NCI-H2107 treated with DMSO at 0.1 percent for 48 hours (cell line): ENCODE measurements around the gene DYTN.

Experiments used
- DNase-seq: peaks from one replicate; lab custom pipeline; 2025; ENCODE audit not compliant: unreplicated experiment; lab: John Stamatoyannopoulos, UW

Gene DYTN

DNA sequence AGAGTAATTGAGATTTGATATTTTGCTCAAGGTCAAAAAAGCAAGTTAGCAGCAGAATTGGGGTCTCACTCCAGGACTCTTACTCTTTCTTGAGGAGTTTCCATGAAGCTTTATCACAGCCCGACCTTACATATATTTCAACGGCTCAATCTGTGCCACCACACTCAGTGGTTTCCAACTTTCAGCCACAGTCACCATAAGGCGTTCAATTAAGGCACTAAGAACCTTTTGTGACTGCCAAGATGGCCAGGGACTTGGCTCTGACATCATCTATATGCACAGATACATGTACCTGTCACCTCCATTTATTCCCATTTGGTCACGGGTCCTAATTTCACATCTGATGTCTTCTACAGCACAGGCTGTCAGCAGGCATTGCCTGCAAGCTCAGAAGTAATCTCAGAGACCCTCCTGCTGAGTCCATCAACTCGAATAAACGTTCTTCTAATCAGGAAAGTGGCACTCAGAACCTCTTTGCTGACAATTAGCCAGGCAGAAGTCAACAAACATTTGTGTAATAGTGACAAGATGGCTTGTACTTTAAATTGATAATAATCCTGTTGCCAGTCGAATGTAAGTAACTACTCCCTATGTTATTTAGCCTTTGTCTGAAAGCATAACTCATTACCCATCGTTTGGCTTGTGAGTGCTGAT, 16.1 kb downstream of the DYTN start:
- no peak for DNase-seq

DNA sequence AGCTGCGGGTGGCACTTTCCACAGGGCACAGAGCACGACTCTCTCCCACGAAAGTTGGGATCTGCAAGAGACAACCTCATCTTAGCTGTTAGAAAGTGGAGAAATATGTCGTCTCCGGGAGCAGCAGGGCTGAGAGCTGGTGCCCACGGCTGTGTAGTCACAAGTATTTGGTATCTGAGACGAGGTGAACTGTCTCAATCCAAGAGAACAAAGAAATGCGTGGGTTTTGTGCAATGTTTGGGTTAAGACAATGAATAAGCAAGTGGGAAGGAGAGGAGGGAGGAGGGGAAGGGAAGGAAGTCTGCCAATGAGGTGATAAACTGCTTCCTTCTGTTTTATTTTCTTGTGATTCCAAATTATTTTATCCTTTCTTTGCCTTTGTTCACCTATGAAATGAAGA, 18.0 kb downstream of the DYTN start:
- DNase-seq = no peak

DNA sequence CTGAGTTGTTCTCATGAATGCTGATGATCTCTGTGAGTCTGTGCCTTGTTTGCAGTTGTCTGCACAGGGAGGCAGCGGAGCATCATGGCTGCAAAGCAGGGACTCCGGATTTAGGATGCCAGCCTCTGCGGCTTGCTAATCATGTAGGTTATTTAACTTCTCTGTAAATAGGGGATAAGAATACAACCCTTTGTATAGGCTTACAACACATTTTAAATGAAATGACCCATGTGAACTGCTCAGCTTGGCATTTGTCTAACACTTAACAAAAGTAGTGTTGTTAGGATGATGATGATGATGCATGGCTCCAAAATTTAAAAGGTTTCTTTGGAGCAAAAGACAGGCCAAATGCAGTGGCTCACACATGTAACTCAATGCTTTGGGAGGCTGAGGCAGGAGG, 19.4 kb downstream of the DYTN start:
- DNase-seq = no peak

- DNase-seq = no peak
Observed at GRCh38 chr2:206696910-206697309, 21.3 kb downstream of the DYTN start.

GRCh38 chr2:206693399-206694137, 24.6 kb downstream of the DYTN start:
- DNase-seq = peak; percentile 34

DNA sequence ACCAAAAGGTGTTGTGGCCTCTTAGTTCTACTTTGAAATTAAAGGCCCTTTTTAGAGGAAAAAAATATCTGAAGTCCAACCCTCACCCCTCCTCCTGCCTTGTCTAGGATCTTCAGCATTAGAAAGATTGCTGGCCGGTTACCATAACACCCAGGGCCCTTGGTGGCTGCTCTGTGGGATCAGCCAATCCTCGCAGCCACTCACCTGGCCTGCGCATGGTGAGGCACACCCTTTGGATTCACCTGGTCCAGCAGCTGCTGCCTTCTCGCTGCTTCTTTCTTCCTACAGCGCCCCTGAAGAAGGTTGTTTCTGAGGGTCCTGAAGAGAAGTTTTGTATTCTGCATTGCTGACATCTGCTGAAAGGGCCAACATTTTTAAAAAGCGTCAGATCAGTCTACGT, 25.2 kb downstream of the DYTN start:
- no peak for DNase-seq

- no peak for DNase-seq
Observed at GRCh38 chr2:206688990-206689389, 29.2 kb downstream of the DYTN start.

DNA sequence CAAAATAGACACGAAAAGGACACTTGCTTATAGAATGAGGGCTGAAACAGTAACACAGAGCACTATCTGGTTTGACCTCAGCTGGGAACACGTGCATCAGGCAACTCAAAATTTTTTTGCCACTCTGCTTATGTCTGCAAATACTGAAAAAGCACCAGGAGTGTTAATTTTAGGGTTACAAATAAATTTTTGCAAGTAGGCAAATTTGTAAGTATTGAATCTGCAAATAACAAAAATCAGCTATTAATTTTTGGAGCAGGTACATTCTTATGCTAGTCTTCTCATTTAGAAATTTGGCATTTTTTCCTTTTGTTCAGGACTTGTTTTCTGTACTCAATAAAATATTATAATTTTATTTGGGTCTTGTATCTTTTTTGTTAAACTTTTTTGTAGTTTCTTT, 29.7 kb downstream of the DYTN start:
- DNase-seq = no peak

DNA sequence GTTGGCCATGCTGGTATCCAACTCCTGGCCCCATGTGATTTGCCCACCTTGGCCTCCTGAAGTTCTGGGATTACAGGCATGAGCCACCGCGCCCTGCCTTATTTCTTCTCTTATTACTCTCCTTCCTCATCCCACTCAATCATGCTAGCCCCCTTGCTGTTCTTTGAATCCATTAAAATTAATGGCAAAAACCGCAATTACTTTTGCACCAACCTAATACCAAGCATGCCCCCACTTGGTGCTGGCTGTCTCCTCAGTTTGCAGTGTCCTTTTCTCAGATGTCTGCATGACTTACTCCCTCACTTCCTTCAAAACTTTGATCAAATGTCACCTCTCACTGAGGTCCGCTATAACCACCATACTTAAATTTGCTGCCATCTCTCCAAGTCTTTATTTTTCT, 34.6 kb downstream of the DYTN start:
- DNase-seq = no peak

DNA sequence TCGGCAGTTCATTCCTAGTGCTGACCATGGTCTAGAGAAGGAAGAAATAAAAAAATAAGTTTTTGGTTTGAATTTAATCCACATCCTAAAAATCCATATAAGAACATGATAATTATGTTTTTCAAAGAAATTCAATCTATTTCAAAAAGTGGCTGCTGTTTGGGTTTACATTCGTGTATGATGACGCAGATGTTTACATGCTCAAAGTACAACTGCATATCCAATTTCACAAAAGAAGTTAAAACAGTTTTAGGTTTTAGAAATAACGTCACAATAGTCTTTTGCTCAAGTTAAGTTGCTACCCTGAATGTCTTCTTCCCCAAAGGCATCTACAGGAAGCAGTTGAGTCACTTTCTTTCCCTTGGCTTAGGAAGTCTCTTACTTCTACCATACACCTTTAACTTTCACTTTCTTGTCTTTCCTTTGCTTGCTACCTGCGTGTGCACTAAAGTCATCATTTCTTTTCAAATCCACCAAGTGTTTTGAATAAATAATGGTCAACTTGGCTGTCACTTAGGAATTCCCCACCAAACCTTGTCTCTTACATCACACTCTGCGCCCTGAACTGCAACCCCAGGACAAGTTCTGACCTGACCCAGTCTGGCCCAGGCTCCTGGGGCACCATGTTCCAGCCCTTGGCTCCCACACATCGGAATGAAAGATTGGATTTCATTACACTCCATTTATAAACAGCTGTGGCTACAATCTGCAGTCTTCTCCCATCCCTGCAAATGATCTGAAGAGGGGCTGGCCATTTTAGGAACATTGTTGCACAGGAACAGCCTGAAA, 47.5 kb downstream of the DYTN start:
- DNase-seq = no peak

DNA sequence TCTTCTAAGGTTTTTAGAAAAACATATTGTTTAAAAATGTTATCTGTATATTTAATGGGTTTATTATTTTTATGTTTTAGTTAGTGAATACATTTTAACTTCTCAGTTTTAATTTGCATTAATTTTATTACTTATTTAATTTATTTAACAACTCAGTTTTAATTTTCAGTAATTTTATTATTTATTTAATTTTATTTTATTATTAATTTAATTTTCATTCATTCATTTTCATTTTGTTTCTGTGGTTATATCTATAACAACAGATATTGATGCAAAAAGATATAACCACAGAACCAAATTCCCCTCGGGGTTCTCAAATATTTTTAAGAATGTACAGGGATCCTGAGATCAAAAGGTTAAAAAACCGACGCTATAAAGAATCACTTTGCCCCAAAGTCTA, 52.9 kb downstream of the DYTN start:
- DNase-seq = no peak

- DNase-seq = no peak
Observed at GRCh38 chr2:206657087-206657486, 61.1 kb downstream of the DYTN start.

DNA sequence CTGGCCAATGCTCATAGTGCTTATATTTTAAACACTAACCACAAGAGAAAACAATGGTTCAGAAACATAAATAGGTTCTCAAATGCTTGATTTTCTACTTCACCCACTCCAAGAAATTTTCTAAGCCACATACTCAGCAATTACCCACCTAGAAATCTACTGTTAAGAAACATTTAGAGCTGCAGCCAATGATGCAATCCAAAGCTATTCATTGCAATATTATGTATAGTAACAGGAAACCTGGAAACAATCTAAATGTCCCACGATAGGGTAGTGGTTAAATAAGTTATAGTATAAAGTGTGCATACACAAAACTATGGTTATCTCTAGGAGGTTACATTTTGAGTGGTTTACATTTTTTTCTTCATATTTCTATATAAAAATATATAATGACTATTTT, 70.2 kb downstream of the DYTN start:
- DNase-seq = no peak

DNA sequence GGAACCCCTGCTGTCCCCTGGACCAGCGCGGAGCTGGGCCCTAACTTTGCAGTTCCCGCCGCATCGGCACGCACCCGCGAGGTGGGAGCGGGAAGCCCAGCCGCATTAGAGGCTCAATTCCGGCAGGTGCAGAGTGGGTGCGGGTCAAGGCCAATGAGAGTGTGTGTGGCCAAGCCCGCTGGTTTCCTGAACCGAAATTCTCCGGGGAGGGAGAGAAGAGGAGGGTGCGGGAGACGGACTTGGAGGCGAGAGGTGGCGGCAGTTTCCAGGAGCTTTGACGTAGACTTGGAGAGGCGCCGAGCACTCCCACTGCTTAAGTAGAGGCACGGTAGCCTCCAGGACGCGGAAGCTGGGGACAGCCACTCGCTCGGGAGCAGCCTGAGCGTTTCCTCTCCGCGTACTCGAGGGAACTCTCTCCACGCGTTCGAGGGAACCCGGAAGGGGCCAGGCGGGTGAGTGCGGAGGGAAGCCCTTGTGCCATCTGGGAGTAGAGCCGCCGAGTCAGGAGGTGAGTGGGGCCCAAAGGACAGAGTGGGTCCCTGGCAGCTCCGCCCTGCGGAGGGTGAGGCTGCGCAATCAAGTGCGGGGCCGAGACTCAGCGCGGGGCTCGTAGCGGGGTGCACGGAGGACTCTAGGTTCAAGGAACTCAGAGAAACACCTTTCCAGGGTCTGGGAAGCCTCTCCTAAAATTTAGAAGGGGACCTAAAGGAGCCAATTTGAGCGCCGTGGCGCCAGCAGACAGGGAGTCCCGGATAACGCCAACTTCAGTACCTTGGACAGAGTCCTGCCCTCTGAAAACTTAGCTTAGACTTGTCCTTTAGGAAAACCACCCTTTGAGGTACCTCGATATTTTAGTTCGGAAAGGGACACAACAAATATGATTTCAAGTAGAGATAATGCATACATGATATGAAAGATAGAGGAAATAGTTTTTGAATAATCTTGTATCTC, 75.8 kb downstream of the DYTN start, which contains the start of gene FAM237A:
Gene FAM237A (plus strand): TSS at position 413 of the 951 bp plus-strand sequence. CDS start 1,750 bp downstream, outside the sequence.
- no peak for DNase-seq

- no peak for DNase-seq
Observed at GRCh38 chr2:206641226-206641625, 77.0 kb downstream of the DYTN start.

GRCh38 chr2:206639636-206640035, 78.6 kb downstream of the DYTN start:
- no peak for DNase-seq

- no peak for DNase-seq
Observed at GRCh38 chr2:206635015-206635414, 83.2 kb downstream of the DYTN start.

DNA sequence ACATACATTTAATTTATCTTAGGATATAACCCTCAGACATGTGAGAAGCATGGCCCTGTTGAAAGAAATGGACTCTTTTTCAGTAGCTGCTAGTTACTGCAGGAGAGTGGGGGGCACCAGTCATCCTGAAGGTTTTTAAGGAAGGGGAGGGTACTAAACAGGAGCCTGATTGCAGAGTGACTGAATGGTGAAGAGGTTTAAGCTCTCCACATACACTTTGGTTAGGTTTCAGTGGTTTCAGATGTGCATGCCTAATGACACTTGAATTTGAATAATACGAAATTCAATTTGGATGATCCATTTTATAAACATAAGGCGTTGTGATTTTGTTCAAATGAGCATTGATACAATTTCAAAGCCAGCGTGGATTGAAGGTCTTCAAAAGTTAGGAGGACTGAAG, 86.9 kb downstream of the DYTN start:
- DNase-seq = no peak

- no peak for DNase-seq
Observed at GRCh38 chr2:206627632-206628031, 90.6 kb downstream of the DYTN start.

GRCh38 chr2:206626108-206626507, 92.1 kb downstream of the DYTN start:
- no peak for DNase-seq

- DNase-seq = no peak
Observed at GRCh38 chr2:206619011-206619410, 99.2 kb downstream of the DYTN start.
